Mesothelial cell of epicardium (in vitro differentiated cells): ENCODE measurements around the gene THOC2. TPM values are rescaled to one million over a fixed set of nuclear protein-coding genes. Genes with fewer than 3 reads are reported as not detected.
A peak's percentile ranks its signal among the peaks of the same experiment; 100 is the strongest.
"Not testable (repeated sequence)": the region's sequence is repeated elsewhere in the genome, so short reads cannot be mapped to it uniquely, and the experiment has no call there.

Experiments
- DNase-seq, 2 experiments: peaks; one replicate each; pipeline ENCODE4 v3.0.0; 2021; ENCODE audit warnings: low spot score in 2 of 2; ENCODE audit not compliant: unreplicated experiment in 2 of 2
- H3K27ac Mint-ChIP-seq: 2 replicates; pipeline ENCODE4 v1.8.0; 2021; ENCODE audit warnings: mixed read lengths
- H3K27me3 Mint-ChIP-seq: 2 replicates; pipeline ENCODE4 v1.8.0; 2021; ENCODE audit warnings: low read depth, mixed read lengths
- H3K36me3 Mint-ChIP-seq: 2 replicates; pipeline ENCODE4 v1.8.0; 2021; ENCODE audit warnings: mixed read lengths
- H3K4me1 Mint-ChIP-seq: 2 replicates; pipeline ENCODE4 v1.8.0; 2021; ENCODE audit warnings: mixed read lengths
- H3K4me3 Mint-ChIP-seq: 2 replicates; pipeline ENCODE4 v1.8.0; 2021; ENCODE audit warnings: mild to moderate bottlenecking, moderate library complexity, mixed read lengths
- H3K9me3 Mint-ChIP-seq: 2 replicates; pipeline ENCODE4 v1.8.0; 2021; ENCODE audit warnings: mixed read lengths
- total RNA-seq: library from RNA; stranded (reverse); gene quantifications from 3 replicates; pipeline ENCODE4 v1.2.1, GENCODE V29; 2021
- TF ChIP-seq, protein P1 (sequence below): fragments of 200-600 bp; sonication (generic); IDR thresholded peaks from one replicate; pipeline ENCODE4 v1.5.0; 2021; ENCODE audit warnings: antibody characterized with exemption; ENCODE audit not compliant: unreplicated experiment

THOC2 gene
- total RNA-seq, 1 donor from 2014 or later = 117 TPM

DNA sequence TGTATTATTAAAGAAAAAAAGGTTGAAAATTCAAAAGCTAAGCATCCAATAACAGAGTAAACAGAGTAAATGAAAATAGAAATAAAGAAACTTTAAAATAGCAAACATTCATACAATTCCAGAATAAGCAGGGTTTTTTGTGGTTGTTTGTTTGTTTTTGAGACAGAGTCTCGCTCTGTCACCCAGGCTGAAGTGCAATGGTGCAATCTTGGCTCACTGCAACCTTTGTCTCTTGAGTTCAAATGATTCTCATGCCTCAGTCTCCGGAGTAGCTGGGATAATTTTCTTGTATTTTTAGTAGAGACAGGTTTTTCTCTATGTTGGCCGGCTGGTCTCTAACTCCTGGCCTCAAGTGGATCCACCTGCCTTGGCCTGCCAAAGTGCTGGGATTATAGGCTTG is 6.6 kb upstream of the THOC2 start:
- H3K9me3 Mint-ChIP-seq = peaks cover 22% of the 10 kb centered on the region
- H3K27me3 Mint-ChIP-seq = no peaks in the 10 kb centered on the region
- TF ChIP-seq, protein P1, sequence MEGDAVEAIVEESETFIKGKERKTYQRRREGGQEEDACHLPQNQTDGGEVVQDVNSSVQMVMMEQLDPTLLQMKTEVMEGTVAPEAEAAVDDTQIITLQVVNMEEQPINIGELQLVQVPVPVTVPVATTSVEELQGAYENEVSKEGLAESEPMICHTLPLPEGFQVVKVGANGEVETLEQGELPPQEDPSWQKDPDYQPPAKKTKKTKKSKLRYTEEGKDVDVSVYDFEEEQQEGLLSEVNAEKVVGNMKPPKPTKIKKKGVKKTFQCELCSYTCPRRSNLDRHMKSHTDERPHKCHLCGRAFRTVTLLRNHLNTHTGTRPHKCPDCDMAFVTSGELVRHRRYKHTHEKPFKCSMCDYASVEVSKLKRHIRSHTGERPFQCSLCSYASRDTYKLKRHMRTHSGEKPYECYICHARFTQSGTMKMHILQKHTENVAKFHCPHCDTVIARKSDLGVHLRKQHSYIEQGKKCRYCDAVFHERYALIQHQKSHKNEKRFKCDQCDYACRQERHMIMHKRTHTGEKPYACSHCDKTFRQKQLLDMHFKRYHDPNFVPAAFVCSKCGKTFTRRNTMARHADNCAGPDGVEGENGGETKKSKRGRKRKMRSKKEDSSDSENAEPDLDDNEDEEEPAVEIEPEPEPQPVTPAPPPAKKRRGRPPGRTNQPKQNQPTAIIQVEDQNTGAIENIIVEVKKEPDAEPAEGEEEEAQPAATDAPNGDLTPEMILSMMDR = no peak
- H3K36me3 Mint-ChIP-seq = no peaks in the 10 kb centered on the region
- no peak overlapping the region for H3K4me3 Mint-ChIP-seq
- peaks cover 8% of the 10 kb centered on the region for H3K4me1 Mint-ChIP-seq
- H3K27ac Mint-ChIP-seq = no peak overlapping the region
- no peak for DNase-seq

DNA sequence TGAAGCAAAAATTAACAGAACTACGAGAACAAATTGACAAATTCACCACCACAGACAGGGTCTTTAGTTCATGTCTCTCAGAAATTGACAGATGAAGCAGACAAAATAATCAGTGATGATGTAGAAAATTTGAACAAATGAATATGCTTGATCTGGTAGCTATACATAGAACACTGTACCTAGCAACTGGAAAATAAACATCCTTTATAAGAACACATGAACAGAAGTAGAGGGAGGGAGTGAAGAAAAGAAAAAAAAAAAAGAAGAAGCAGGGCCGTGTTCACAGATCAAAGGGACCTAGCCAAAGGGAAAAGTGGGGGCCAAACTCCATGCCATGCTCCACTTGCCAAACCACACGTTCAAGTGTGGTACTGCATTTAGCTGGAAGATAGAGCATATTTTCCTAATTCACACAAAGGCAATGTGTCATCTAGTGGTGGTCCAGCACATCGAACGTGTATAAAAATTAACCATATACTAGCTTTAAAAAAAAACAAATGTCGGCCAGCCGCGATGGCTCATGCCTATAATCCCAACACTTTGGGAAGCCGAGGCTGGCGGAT is 5.6 kb upstream of the THOC2 start:
- Mint-ChIP-seq H3K36me3 (no peaks in the 10 kb centered on the region), H3K27ac (no peak overlapping the region), H3K4me3 (no peak overlapping the region), H3K27me3 (no peaks in the 10 kb centered on the region), H3K4me1 (peaks cover 8% of the 10 kb centered on the region), H3K9me3 (peaks cover 22% of the 10 kb centered on the region)
- TF ChIP-seq, protein P1 = no peak
- DNase-seq = no peak

DNA sequence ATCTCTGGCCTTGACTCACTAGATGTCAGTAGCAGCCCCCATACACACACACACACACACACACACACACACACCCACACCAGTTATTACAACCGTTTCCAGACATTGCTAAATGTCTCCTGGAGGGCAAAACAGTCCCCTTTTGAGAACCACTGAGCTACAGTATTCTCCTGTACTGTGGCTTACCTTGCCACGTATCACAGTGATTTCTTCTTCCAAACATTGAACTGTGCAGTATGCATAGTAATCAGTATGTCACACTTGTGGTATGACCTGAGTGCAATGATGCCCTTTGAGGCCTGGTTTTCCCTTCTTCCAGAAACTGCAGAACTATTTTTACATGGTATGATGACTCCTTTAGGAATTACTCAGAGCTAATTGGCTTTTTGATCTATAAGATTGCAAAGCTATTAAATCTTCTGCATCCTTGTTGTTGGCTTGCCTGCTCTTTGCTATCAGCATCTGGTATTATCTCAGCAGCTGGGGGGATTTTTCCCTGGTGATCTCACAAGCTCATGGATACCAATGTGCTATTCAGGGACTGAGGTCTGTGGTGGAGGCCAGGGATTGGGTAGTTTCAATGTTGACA is 3.6 kb upstream of the THOC2 start:
- DNase-seq = no peak
- H3K36me3 Mint-ChIP-seq = peaks cover 2% of the 10 kb centered on the region

DNA sequence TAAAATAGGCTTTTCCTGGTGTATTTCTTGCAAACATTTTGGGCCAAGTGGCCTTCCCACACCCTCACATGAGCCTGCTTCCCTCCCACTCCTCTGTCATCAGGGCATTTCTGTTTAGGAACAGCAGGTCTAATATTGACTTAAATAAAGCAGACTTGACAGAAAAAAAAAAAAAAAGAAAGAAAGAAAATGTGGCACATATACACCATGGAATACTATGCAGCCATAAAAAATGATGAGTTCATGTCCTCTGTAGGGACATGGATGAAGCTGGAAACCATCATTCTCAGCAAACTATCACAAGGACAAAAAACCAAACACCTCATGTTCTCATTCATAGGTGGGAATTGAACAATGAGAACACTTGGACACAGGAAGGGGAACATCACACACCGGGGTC is 2.3 kb upstream of the THOC2 start:
- not testable (repeated sequence) for H3K36me3 Mint-ChIP-seq, DNase-seq, H3K27me3 Mint-ChIP-seq, H3K27ac Mint-ChIP-seq, H3K4me3 Mint-ChIP-seq
- Mint-ChIP-seq H3K9me3 (peaks cover 21% of the 10 kb centered on the region), H3K4me1 (peaks cover 13% of the 10 kb centered on the region)

More for the DNA sequence above, 3.6 kb upstream of the THOC2 start:
- TF ChIP-seq, protein P1 = no peak
- H3K4me1 Mint-ChIP-seq = peaks cover 8% of the 10 kb centered on the region
- H3K9me3 Mint-ChIP-seq = peaks cover 20% of the 10 kb centered on the region
- no peak overlapping the region for H3K4me3 Mint-ChIP-seq
- no peaks in the 10 kb centered on the region for H3K27me3 Mint-ChIP-seq
- H3K27ac Mint-ChIP-seq = peak overlapping the region; percentile 87

DNA sequence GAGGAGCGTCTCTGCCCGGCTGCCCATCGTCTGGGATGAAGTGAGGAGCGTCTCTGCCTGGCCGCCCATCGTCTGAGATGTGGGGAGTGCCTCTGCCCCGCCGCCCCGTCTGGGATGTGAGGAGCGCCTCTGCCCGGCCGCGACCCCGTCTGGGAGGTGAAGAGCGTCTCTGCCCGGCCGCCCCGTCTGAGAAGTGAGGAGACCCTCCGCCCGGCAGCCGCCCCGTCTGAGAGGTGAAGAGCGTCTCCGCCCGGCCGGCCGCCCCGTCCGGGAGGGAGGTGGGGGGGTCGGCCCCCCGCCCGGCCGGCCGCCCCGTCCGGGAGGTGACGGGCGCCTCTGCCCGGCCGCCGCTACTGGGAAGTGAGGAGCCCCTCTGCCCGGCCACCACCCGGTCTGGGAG is 1.2 kb upstream of the THOC2 start:
- H3K4me1 Mint-ChIP-seq = peaks cover 21% of the 10 kb centered on the region
- not testable (repeated sequence) for H3K4me3 Mint-ChIP-seq, DNase-seq, H3K27me3 Mint-ChIP-seq, H3K36me3 Mint-ChIP-seq, H3K27ac Mint-ChIP-seq
- peaks cover 20% of the 10 kb centered on the region for H3K9me3 Mint-ChIP-seq

DNA sequence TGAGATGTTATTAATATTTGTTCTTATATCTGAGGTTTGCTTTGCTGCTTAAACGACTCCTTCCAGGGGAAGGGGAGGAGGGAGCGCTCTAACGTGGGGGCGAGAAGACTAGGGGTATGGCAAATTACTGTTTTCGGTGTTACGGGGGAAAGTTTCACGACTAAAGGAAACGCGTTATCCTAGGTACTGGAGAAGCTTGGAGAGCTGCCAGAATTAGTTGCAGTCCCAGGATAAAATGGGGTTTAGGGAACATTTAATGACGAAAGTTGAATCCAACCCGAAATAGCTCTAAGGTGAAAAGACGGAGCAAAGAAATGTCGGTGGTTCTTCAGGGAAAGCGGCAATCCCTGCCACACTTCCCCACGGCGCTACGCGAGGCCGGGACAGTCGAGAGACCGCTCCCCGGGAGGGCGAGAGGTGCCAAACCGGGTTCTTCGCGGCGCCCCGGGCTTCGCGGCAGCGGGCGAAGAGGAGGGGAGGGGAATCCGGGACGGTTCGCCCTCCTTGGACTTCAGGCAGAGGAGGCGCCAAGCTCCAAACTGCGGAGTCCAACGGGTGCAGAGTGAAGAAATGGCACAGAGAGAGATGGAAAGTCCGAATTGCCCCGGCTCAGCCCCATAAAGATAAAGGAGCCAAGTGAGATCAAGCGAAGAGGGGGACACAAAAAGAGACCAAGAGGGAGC is 724 bp downstream of the THOC2 start:
- peak overlapping the region; percentile 96 for H3K27ac Mint-ChIP-seq

More for the DNA sequence above, 724 bp downstream of the THOC2 start:
- H3K27me3 Mint-ChIP-seq = no peaks in the 10 kb centered on the region
- TF ChIP-seq, protein P1 = no peak
- DNase-seq = peak in 1 of 2 experiments; percentile 48
- H3K4me3 Mint-ChIP-seq = peak overlapping the region; percentile 91
- peaks cover 16% of the 10 kb centered on the region for H3K9me3 Mint-ChIP-seq
- peaks cover 25% of the 10 kb centered on the region for H3K4me1 Mint-ChIP-seq
- H3K36me3 Mint-ChIP-seq = peaks cover 2% of the 10 kb centered on the region
